ENCODE measurements around the gene OGFOD2.
"Not testable (repeated sequence)": the region's sequence is repeated elsewhere in the genome, so short reads cannot be mapped to it uniquely, and the experiment has no call there.

OGFOD2 gene

DNA sequence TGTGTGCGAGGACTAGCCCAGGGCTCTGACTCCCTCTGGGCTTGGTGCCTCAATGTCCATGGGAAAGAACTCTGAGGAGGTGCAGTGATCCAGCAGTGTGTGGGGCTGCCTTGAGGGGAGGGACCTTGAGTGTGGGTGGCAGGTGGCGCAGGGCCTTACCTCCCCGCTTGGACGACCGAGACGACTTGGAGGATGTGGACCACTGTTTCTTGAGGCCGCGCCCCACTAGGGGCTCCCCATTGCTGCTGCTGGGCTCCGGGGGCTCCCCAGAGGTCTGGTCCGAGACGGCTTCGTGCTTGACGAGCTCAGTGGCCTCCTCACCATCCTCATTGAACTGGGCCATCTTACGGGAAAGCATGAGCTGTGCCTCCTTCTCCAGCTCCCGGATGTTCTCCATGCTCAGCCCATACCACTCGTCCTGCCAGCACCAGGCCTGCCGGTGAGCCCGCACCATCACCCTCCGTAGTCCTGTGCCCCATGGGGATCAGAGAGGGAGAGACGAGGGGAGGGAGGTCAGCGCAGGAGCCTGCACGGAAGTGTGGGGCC is 30.1 kb downstream of the OGFOD2 start:
- DNase-seq = no peak

DNA sequence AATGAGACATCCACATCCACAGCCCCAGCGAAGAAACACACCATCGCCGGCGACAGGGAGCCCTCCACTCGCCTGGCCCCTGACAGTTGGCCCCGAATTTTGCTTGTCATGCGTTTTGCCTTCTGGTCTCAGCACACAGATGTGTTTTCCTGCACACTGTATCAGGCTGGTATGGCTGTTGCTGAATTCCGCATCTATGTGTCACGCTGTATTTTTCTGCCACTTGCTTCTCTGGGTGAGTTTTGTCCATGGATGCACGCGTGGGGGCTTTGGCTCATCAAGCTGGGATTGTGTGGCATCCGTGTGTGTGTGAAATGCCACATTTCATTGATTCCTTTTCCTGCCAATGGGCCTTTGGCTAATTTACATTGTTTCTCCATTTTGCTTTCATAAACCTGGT is 31.9 kb downstream of the OGFOD2 start:
- no peak for DNase-seq

DNA sequence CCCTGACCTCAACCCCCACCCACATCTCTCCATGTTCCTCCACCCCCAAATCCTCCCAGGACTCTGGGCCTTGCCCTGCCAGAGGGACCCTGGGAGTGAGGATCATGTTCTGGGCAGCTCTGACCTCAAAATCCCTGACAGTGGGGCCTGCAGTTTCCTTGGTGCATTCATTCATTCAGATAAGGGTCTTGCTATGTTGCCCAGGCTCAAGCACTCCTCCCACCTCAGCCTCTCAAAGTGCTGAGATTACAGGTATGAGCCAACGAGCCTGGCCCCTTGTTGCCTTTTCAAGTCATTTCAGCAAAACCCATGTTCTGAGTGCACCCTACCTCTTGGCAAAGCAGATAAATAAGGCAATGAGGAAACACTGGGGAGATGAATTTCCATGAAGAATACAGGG is 35.1 kb downstream of the OGFOD2 start:
- no peak for DNase-seq

DNA sequence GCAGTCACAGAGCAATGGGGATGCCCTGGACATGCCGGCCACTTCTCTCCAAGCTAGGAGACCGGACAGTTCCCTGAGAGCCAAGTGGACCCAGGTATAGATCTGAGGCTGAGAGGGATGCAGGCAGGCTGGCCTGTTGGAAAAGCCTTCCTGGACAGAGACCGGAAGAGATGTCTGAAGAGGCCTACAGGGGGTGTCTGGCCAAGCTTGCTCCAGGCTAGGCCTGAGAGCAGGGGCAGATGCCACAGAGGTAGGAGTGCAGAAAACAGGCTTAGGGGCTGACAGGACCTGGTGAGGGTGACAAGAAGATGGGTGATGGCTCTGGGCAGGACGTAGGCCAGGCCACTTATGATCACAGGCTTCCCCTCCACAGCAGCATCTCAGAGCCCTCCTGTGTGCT is 35.6 kb downstream of the OGFOD2 start:
- DNase-seq = no peak

DNA sequence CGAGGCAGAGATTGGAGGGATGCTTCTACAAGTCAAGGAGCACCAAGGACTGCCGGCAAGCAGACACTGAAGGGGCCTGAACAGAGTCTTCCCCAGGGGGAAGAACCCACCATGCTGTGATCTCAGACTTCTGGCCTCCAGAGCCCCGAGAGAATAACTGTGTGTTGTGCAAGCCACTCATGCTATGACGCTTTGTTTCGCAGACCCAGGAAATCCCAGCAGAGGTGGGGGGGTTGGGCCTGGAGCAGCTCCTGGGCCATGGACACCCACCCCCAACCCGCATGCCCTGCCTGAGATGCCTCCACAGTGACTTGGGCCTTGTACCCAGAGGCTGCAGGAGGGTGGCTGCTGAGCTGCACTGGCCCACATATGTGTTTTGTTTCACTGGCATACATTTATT is 36.7 kb downstream of the OGFOD2 start:
- no peak for DNase-seq

DNA sequence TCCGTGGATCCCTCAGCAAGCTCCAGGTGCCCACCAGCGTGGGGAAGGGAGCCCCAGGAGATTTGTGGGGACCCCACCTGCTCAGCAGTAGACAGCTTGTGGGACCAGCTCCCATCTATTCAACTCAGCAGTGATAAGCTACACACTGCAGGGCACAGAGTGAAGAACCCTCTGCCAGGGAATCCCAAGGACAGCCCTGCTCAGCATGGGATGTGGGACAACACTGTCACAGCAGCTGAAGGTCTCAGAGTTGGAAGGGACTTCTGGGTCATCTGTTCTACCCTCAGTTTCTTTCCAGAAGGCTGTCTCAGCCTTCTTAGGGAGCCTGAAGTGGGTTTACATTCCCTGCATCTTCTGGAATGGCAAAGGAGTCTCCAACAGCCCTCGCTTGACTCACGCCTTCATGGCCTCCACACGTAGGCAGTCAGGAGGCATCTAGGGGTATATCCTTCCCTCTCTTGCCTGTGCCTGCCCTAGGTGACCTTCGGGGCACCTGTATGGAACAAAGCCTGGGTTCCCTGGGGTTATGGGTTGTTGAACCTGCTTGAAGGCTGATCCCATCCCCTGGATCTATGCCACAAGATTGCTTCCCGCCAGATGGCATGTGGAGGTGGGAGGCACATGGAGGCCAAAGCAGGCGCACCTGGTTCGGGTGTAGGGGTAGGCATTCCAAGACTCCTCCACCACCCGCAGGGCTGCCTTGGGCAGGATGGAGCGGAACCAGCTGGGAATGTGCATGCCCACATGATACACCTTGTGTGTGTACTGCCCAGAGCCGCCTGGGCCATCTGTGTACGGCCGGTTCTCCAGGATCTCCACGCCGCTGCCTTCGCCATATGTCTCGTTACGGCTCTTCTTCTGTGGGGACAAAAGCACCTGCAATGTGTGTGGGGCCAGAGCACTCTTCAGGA is 38.4 kb downstream of the OGFOD2 start:
- DNase-seq = no peak

DNA sequence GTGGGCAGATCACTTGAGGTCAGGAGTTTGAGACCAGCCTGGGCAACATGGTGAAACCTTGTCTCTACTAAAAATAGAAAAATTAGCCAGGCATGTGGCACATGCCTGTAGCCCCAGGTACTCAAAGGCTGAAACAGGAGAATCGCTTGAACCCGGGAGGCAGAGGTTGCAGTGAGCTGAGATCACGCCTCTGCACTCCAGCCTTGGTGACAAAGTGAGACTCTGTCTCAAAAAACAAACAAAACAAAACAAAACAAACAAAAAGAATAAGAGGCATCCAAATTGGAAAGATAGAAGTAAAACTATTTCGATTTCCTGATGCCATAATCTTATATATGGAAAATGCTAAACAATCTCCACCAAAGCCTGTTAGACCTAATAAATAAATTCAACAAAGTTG is 39.4 kb downstream of the OGFOD2 start:
- DNase-seq = not testable (repeated sequence)

DNA sequence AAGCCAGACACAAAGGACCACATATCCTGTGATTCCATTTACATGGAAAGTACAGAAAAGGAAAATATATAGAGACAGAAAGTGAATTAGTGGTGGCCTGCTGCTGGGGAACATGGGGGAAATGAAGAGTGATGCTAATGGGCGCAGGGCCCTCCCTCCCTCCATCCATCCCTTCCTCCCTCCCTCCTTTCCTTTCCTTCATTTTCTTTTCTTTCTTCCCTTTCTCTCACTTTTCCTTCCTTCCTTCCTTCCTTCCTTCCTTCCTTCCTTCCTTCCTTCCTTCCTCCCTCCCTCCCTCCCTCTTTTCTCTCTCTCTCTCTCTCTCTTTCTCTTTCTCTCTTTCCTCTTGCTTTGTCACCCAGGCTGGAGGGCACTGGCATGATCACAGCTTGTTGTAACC is 42.7 kb downstream of the OGFOD2 start:
- DNase-seq = no peak

DNA sequence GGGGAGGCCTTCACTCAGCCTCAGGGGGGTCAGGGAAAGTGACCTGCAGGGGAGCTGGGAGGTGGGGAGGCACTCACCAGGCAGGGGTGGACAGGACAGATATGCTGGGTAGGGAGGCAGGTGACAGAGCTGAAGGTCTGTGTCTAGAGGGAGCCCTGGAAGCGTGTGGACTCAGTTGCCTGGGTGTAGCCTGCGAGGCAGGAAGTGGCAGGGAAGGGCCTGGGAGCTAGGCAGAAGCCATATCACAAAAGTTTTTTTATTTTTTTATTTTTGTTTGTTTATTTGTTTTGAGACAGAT is 44.7 kb downstream of the OGFOD2 start:
- DNase-seq = no peak

DNA sequence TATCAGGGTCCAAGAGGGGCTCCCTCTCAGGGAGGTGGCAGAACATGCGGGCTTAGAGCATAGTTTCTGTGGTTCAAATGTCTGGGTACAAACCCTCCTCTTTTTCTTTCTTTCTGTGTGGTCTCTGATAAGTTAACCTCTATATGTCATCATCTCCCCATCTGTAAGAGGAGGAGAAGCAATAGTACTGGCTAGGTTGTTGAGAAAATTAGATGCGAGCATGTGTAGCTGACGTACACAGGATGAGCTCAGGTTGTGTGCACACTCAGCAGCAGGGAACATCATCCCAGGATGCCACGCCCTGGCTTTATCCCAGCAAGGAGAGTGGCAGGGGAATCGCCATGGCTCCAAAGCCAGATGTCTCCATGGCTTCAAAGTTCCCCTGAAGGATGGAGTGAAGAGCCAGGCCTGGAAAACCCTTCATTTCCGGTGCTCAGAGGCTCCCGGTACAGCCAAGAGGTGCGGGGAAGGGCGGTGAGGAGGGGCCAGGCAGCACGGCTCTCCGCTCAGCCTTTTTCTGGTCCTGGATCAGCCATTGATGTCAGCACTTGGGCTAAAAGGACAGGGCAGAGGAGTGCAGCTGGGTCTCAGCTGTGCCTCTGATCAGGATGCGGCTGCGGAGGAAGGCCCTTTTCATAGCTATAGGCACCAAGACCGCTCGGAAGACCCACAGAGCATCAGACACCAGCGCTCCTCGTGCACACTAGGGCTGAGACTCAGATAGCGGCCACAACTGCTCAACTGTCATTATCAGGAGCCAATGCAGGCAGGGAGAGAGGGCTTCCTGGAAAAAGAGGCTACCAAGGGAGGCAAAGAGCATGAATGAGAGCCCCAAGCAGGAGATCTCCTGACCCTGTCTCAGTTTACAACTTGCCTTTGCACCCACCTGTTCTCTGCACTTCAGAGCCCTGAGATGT is 46.9 kb downstream of the OGFOD2 start:
- peak; percentile 79 for DNase-seq

DNA sequence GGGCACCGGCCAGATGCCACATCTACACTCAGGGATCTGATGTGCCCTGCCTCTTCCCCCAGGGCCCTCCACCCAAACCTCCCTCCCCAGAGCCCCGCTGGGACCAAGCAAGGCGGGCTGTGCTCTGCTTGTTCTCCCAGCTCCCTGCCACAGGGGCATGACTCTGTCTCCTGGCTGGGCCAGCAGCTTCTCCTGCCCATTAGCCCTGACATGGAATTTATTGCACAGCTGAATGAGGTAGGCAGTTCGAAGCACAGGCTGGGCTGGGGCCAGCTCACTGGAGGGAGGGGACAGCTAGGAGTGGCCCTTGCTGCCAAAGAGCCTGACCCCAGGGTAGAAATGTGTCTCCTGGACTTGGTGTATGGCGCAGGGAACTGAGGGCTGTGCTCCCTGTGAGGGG is 47.8 kb downstream of the OGFOD2 start:
- no peak for DNase-seq

DNA sequence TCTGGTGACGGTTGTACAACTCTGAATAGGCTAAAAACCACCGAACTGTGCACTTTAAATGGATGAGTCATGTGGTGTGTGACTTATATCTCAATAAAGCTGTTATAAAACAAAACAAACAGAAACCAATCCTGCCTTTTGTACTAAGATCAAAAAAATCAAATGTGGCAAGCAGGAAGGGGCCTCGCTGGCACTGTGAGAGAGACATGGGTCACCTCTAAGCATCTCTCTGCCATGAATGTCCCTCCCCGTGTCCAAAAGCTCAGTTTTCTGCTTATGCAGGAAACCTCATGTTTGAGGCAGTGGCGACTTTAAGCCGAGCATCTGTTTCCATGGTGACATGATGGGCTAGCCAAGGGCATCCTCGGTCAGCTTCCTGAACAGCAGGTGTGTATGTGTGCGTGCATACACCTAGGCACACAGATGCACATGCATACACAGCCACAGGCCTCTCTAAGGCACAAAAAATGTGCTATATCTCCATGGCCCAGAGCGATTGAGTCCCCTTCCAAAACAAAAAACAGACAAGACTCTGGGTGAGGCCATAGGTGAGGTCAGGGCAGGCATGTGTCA is 49.9 kb downstream of the OGFOD2 start:
- DNase-seq = no peak

DNA sequence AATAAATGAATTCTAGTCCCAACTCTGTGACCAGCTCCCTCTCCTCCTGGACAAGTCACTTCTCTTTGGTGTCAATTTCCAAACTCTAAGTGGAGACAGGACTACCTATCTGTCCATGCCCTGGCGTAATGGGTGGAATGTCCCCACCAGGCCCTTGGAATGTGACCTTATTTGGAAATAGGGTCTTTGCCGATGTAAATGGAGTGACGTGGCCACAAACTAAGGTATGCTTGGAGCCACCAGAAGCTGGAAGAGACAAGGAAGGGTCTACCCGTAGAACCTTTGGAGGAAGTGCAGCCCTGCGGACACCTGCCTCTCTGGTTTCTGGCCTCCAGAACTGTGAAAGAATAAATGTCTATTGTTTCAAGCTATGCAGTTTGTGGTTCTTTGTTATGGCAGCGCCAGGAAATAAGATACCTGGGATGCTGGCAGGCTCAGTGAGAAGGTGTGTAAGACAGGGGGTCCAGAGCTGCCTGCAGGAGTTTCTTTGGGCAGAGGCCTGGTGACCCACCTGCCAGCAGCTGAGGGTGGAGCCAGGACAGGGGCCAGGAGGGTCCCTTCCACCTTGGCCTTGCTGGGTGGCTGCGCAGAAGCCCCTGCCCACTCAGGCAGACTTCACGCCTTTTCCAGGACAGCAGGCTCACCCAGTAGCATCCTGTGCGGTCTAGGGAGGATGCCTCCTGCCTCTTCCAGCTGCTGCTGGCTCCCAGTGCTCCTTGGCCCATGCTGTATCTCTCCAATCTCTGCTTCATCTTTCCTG is 51.2 kb downstream of the OGFOD2 start:
- no peak for DNase-seq

DNA sequence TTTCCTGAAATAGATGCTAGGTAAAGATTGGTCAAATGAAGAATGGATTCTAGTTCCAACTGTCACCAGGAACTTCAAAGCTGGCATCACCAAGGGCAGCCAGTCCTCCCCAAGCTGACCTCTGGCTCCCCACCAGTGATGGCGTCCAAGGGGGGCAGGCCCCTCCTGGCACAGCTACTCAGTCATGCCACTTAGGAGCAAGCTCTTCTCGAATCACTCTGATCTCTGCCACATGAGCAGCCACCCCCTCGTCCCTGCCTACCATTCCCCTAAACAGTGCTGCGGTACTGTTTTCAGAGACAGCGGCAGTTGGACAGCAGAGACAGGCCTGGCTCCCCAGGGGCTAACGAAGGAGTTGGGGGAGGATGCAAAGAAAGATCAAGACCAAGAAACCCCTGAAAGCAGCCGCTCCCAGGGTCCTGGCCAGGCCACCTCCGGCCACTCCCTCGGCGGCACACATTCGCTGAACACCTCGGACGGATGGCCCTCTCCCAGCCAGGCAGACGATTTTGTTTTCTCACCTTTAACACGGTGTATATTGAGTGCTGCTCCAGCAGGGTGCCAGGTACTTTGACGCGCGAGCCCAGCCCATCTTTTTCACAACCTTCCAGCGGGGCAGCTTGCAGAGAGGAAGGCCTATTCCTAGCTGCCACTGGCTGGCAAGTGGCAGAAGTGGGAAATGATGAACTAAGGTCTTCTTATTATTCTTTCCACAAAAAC is 52.8 kb downstream of the OGFOD2 start:
- peak; percentile 41 for DNase-seq

DNA sequence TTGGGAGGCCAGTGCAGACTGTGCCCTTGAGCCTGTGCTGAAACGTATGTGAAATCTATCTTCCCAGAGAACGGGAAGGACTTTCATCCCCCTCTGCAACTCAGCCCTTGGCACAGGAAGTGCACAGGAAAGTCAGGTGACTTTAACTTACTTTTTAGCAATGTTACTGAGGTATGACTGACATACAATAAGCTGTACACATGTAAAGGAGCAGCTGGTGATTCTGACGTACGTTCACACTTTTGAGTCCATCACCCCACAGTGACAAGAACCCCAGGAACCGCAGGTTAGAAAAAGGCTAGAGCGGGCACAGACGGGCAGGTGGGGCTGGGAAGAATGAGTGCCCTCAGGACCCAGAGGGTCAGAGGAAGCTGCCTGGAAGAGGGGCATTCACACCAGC is 53.4 kb downstream of the OGFOD2 start:
- no peak for DNase-seq

DNA sequence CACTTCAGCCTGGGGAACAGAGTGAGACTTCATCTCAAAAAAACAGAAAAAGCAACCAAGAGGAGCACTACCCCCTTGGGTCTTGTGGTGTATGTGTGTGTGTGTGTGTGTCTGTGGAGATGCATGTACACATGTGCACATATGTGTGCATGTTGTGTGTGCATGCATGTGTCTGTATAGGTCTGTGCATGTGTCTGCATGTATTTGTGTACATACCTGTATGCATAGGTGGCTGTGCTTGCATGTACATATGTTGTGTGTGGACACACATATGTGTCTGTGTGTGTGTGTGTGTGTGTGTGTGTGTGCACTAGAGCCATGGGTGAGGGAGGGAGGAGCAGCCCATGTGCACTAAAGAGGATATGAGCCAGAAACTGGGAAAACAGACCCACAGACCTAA is 54.5 kb downstream of the OGFOD2 start:
- no peak for DNase-seq

Data from NCI-H510A treated with DMSO at 0.1 percent for 48 hours (cell line).